Nephron (organoid): ENCODE data around the gene UNC13C.

ENCODE experiments used
- H3K27ac Mint-ChIP-seq, 3 experiments: 2 replicates each; pipeline ENCODE4 v1.8.0; 2020; ENCODE audit warnings: mixed read lengths in 3 of 3, mild to moderate bottlenecking in 2 of 3, moderate library complexity in 1 of 3
- H3K27me3 Mint-ChIP-seq: 2 replicates; pipeline ENCODE4 v1.8.0; 2021; ENCODE audit warnings: low read depth, mild to moderate bottlenecking, moderate library complexity, mixed read lengths
- H3K36me3 Mint-ChIP-seq: 2 replicates; pipeline ENCODE4 v1.8.0; 2020; ENCODE audit warnings: low read depth, mixed read lengths
- H3K4me1 Mint-ChIP-seq: 2 replicates; pipeline ENCODE4 v1.8.0; 2020; ENCODE audit warnings: mixed read lengths
- H3K4me3 Mint-ChIP-seq, 3 experiments: 2 replicates each; pipeline ENCODE4 v1.8.0; 2020; ENCODE audit warnings: mild to moderate bottlenecking in 3 of 3, mixed read lengths in 3 of 3, moderate library complexity in 2 of 3
- H3K9me3 Mint-ChIP-seq: 2 replicates; pipeline ENCODE4 v1.8.0; 2020; ENCODE audit warnings: mixed read lengths
- CTCF ChIP-seq, 3 experiments: fragments of 200-600 bp; sonication (generic); IDR thresholded peaks; one replicate each; pipeline ENCODE4 v1.5.0; 2021; ENCODE audit warnings: antibody characterized with exemption in 3 of 3; ENCODE audit not compliant: unreplicated experiment in 3 of 3

UNC13C gene

GRCh38 chr15:54518156-54518882, 540.1 kb downstream of the UNC13C start:
- H3K9me3 Mint-ChIP-seq, result no peaks in the 10 kb centered on the region
- H3K27ac Mint-ChIP-seq, result peak overlapping the region; percentile 37 to 85 (median 37)
- no peak for TF ChIP-seq CTCF (IDR thresholded peaks at IDR 0.05; ENCODE audit: unreplicated experiment in 3 of 3)
- no peaks in the 10 kb centered on the region for H3K36me3 Mint-ChIP-seq
- H3K4me3 Mint-ChIP-seq, result no peak overlapping the region
- H3K27me3 Mint-ChIP-seq, result no peaks in the 10 kb centered on the region
- H3K4me1 Mint-ChIP-seq, result peaks cover 13% of the 10 kb centered on the region

DNA sequence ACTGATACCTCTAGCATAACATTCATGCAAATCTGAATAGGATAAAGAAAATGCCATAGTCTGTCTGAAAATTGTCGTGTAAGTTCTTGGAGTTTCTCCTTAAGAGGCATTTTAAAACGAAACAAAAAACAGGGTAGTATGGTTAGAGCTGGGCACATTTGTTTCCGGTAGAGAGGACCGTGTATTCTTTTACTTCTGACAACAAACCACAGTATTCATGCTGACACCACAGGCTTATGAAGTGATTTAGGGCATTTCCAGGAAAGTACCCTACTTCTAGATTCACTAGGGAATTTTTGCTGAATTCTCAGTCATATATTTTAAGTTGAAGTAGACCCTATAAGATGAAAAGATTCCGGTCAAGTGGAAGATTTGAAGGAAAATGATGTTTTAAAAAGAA, 541.3 kb downstream of the UNC13C start:
- Mint-ChIP-seq H3K4me1 (peaks cover 13% of the 10 kb centered on the region), H3K27ac (peak overlapping the region in 1 of 3 experiments; percentile 85), H3K27me3 (no peaks in the 10 kb centered on the region), H3K4me3 (no peak overlapping the region), H3K9me3 (no peaks in the 10 kb centered on the region), H3K36me3 (no peaks in the 10 kb centered on the region)
- no peak for TF ChIP-seq CTCF (IDR thresholded peaks at IDR 0.05; ENCODE audit: unreplicated experiment in 3 of 3)

DNA sequence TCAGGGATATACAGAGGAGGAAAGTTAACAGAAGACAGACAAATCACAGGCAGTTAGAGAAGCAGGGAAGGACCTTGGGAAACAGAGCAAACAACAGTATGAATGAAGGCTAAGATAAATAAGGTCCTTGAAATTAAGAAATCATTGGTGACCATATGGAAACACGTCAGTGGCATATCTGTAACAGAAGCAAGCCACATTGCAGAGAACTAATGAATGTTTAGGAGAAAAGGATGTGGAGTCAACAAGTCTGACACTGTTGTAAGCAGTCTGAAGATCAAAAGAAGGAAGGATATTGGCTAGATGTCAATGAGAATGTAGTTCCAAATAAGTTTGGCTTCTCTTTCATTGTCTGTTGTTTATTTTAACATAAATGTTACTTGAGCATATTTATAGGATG, 542.4 kb downstream of the UNC13C start:
- Mint-ChIP-seq H3K27ac (no peak overlapping the region), H3K9me3 (no peaks in the 10 kb centered on the region), H3K4me1 (peaks cover 13% of the 10 kb centered on the region), H3K27me3 (no peaks in the 10 kb centered on the region), H3K4me3 (no peak overlapping the region), H3K36me3 (no peaks in the 10 kb centered on the region)
- no peak for TF ChIP-seq CTCF (IDR thresholded peaks at IDR 0.05; ENCODE audit: unreplicated experiment in 3 of 3)

DNA sequence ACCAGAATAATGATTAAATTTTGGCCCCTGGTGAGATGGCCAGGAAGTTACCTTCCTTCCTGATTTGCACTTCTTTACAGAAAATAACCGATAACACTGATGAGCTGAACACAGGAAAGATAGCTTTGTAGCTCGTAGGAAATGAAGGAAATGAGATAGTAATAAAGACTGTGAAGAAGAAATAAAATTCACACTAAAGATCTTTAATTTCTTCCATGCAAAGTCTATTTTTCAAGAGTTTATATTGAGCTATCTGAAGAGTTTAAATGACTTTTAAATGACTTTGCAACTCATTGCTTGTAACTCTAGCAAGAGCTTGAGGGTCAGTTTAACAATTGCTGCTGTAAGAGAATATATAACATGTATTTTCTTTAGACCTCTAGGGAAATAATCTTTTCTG, 543.0 kb downstream of the UNC13C start:
- Mint-ChIP-seq H3K4me1 (peaks cover 13% of the 10 kb centered on the region), H3K36me3 (no peaks in the 10 kb centered on the region), H3K4me3 (no peak overlapping the region), H3K27ac (no peak overlapping the region), H3K27me3 (no peaks in the 10 kb centered on the region), H3K9me3 (no peaks in the 10 kb centered on the region)
- no peak for TF ChIP-seq CTCF (IDR thresholded peaks at IDR 0.05; ENCODE audit: unreplicated experiment in 3 of 3)

DNA sequence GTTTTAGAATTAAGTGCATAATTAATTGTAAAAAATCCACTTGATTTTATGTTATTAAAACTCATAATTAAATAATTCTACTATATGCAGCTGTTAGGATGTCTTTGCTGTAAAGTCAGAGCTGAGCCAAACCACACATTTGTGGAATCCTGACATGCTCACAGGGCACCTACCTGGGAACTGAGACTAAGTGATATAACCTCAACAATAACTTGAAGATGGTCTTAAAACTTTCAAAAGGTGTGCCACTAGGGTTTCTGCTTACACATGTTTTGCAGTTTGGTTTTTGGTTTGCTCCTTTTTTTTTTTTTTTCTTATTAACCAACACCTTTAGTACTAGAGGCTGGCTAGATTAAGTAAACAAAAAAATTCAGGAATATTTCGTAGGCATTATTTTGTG, 549.8 kb downstream of the UNC13C start:
- Mint-ChIP-seq H3K27me3 (no peaks in the 10 kb centered on the region), H3K4me3 (no peak overlapping the region), H3K27ac (no peak overlapping the region), H3K36me3 (no peaks in the 10 kb centered on the region), H3K4me1 (no peaks in the 10 kb centered on the region), H3K9me3 (no peaks in the 10 kb centered on the region)
- TF ChIP-seq CTCF (IDR thresholded peaks at IDR 0.05; ENCODE audit: unreplicated experiment in 3 of 3), result no peak

GRCh38 chr15:54540721-54541120, 562.5 kb downstream of the UNC13C start:
- peaks cover 4% of the 10 kb centered on the region for H3K4me1 Mint-ChIP-seq
- H3K27ac Mint-ChIP-seq, result no peak overlapping the region
- no peak for TF ChIP-seq CTCF (IDR thresholded peaks at IDR 0.05; ENCODE audit: unreplicated experiment in 3 of 3)
- no peaks in the 10 kb centered on the region for H3K27me3 Mint-ChIP-seq
- H3K9me3 Mint-ChIP-seq, result peaks cover 35% of the 10 kb centered on the region
- H3K4me3 Mint-ChIP-seq, result no peak overlapping the region
- H3K36me3 Mint-ChIP-seq, result no peaks in the 10 kb centered on the region
